ENCODE results near the gene ZKSCAN1. TPM values are rescaled to one million over a fixed set of nuclear protein-coding genes. Genes with fewer than 3 reads are reported as not detected.
A peak's percentile ranks its signal among the peaks of the same experiment; 100 is the strongest.

Gene ZKSCAN1
- total and polyA plus RNA-seq, 11 donors, result 8.5 to 65.5 (median 37.1) TPM

GRCh38 chr7:100019908-100020307, 4.5 kb downstream of the ZKSCAN1 start:
- Histone ChIP-seq H3K27me3 (no peaks in the 10 kb centered on the region), H3K9me3 (no peaks in the 10 kb centered on the region), H3K27ac (peak overlapping the region in 1 of 12 donors; percentile 0), H3K4me3 (no peak overlapping the region), H3K4me1 (peaks cover 0 to 44% (median 23%) of the 10 kb centered on the region in 12 donors), H3K36me3 (peaks cover 0 to 43% (median 32%) of the 10 kb centered on the region in 9 donors)
- ATAC-seq (no peak), DNase-seq (no peak)
- intact Hi-C loops (cut with DNase I), result no loop called here
- 64 to 72% (median 67%) methylated on average over 7 of the region's 7 CpGs for WGBS, 4 donors
- TF ChIP-seq POLR2A (IDR thresholded peaks at IDR 0.05) (no peak), CTCF (IDR thresholded peaks at IDR 0.05) (no peak)

- WGBS, 4 donors, result 91 to 97% (median 95%) methylated on average over 3 of the region's 3 CpGs
Measured at GRCh38 chr7:100021297-100021696, 5.9 kb downstream of the ZKSCAN1 start.

GRCh38 chr7:100022621-100023020, 7.2 kb downstream of the ZKSCAN1 start:
- Histone ChIP-seq H3K4me3 (no peak overlapping the region), H3K4me1 (peaks cover 0 to 26% (median 9%) of the 10 kb centered on the region in 12 donors), H3K9me3 (no peaks in the 10 kb centered on the region), H3K27ac (no peak overlapping the region), H3K27me3 (no peaks in the 10 kb centered on the region), H3K36me3 (peaks cover 0 to 68% (median 59%) of the 10 kb centered on the region in 9 donors)
- ATAC-seq, result no peak
- TF ChIP-seq POLR2A (IDR thresholded peaks at IDR 0.05) (no peak), CTCF (IDR thresholded peaks at IDR 0.05) (no peak)
- DNase-seq, result no peak
- 69 to 91% (median 83%) methylated on average over 5 of the region's 5 CpGs for WGBS, 4 donors
- intact Hi-C loops (cut with DNase I), result no loop called here

More at GRCh38 chr7:100021297-100021696, 5.9 kb downstream of the ZKSCAN1 start:
- Histone ChIP-seq H3K9me3 (no peaks in the 10 kb centered on the region), H3K27me3 (no peaks in the 10 kb centered on the region), H3K36me3 (peaks cover 0 to 57% (median 46%) of the 10 kb centered on the region in 9 donors), H3K4me3 (no peak overlapping the region), H3K27ac (no peak overlapping the region), H3K4me1 (peaks cover 0 to 39% (median 21%) of the 10 kb centered on the region in 12 donors)
- no peak for DNase-seq
- TF ChIP-seq POLR2A (IDR thresholded peaks at IDR 0.05) (no peak), CTCF (IDR thresholded peaks at IDR 0.05) (no peak)
- no peak for ATAC-seq
- intact Hi-C loops (cut with DNase I), result no loop called here

GRCh38 chr7:100023526-100023925, 8.1 kb downstream of the ZKSCAN1 start:
- DNase-seq (no peak), ATAC-seq (no peak)
- no peak overlapping the region for H3K27ac ChIP-seq
- H3K4me3 ChIP-seq, result no peak overlapping the region
- WGBS, 4 donors, result 90 to 96% (median 95%) methylated on average over 12 of the region's 12 CpGs
- H3K36me3 ChIP-seq, result peaks cover 0 to 77% (median 68%) of the 10 kb centered on the region in 9 donors
- H3K27me3 ChIP-seq, result no peaks in the 10 kb centered on the region
- H3K4me1 ChIP-seq, result peaks cover 0 to 21% (median 6%) of the 10 kb centered on the region in 12 donors
- H3K9me3 ChIP-seq, result no peaks in the 10 kb centered on the region
- no peak for TF ChIP-seq CTCF (IDR thresholded peaks at IDR 0.05)
- TF ChIP-seq POLR2A (IDR thresholded peaks at IDR 0.05), result no peak
- intact Hi-C loops (cut with DNase I), result no loop called here

Data from heart left ventricle (tissue), 16 donors.